H9 (cell line): ENCODE measurements around the gene SPINK7. TPM values are rescaled to one million over a fixed set of nuclear protein-coding genes. Genes with fewer than 3 reads are reported as not detected.

Experiments used
- DNase-seq: peaks from one replicate; pipeline ENCODE4 v3.0.0-alpha.2; 2017
- H2AFZ ChIP-seq: one replicate; pipeline ENCODE4 v1.6.1; 2013; ENCODE audit warnings: mild to moderate bottlenecking, low read length, control low read depth, moderate library complexity
- H2AK5ac ChIP-seq: 2 replicates; pipeline ENCODE4 v1.6.1; 2013; ENCODE audit warnings: low read length, control low read depth, mixed read lengths; ENCODE audit not compliant: insufficient read length
- H2BK120ac ChIP-seq: one replicate; pipeline ENCODE4 v1.6.1; 2013; ENCODE audit warnings: low read depth, mild to moderate bottlenecking, low read length, control low read depth, inconsistent platforms; ENCODE audit not compliant: poor library complexity, severe bottlenecking
- H2BK12ac ChIP-seq: 2 replicates; pipeline ENCODE4 v1.6.1; 2013; ENCODE audit warnings: low read length, control low read depth, mixed read lengths, low read depth; ENCODE audit not compliant: insufficient read length
- H2BK15ac ChIP-seq: 2 replicates; pipeline ENCODE4 v1.6.1; 2013; ENCODE audit warnings: low read depth, low read length, control low read depth
- H2BK20ac ChIP-seq: one replicate; pipeline ENCODE4 v1.6.1; 2013; ENCODE audit warnings: low read depth, mild to moderate bottlenecking, low read length, control low read depth, inconsistent platforms; ENCODE audit not compliant: poor library complexity, severe bottlenecking
- H2BK5ac ChIP-seq: 2 replicates; pipeline ENCODE4 v1.6.1; 2013; ENCODE audit warnings: low read length, control low read depth, mixed read lengths; ENCODE audit not compliant: insufficient read length
- H3K14ac ChIP-seq: 2 replicates; pipeline ENCODE4 v1.6.1; 2013; ENCODE audit warnings: low read length, control low read depth; ENCODE audit not compliant: insufficient read depth
- H3K18ac ChIP-seq: 2 replicates; pipeline ENCODE4 v1.6.1; 2013; ENCODE audit warnings: low read depth, mild to moderate bottlenecking, mixed read lengths, low read length, control low read depth; ENCODE audit not compliant: insufficient read length
- H3K23ac ChIP-seq: 2 replicates; pipeline ENCODE4 v1.6.1; 2013; ENCODE audit warnings: low read length, control low read depth, mixed read lengths, low read depth; ENCODE audit not compliant: insufficient read length
- H3K23me2 ChIP-seq: 2 replicates; pipeline ENCODE4 v1.6.1; 2013; ENCODE audit warnings: low read depth, mild to moderate bottlenecking, mixed read lengths, low read length, control low read depth; ENCODE audit not compliant: insufficient read length, poor library complexity, severe bottlenecking
- H3K27ac ChIP-seq: 2 replicates; pipeline ENCODE4 v1.5.1; 2013; ENCODE audit warnings: low read length, control low read depth, mixed read lengths, low read depth; ENCODE audit not compliant: insufficient read length
- H3K27me3 ChIP-seq: 2 replicates; pipeline ENCODE4 v1.6.1; 2013; ENCODE audit warnings: low read length, control low read depth, inconsistent platforms; ENCODE audit not compliant: insufficient read depth
- H3K4ac ChIP-seq: 2 replicates; pipeline ENCODE4 v1.6.1; 2013; ENCODE audit warnings: low read depth, mild to moderate bottlenecking, control low read depth, inconsistent platforms, low read length, moderate library complexity
- H3K4me1 ChIP-seq: 2 replicates; pipeline ENCODE4 v1.6.1; 2013; ENCODE audit warnings: low read length, control low read depth, inconsistent platforms; ENCODE audit not compliant: insufficient read depth
- H3K4me2 ChIP-seq: 2 replicates; pipeline ENCODE4 v1.6.1; 2013; ENCODE audit warnings: low read length, control low read depth, mixed read lengths; ENCODE audit not compliant: insufficient read length, insufficient read depth
- H3K56ac ChIP-seq: 2 replicates; pipeline ENCODE4 v1.6.1; 2013; ENCODE audit warnings: low read depth, mild to moderate bottlenecking, mixed read lengths, low read length, control low read depth; ENCODE audit not compliant: insufficient read length
- H3K79me1 ChIP-seq: 2 replicates; pipeline ENCODE4 v1.6.1; 2013; ENCODE audit warnings: low read depth, mild to moderate bottlenecking, moderate library complexity, low read length, control low read depth, inconsistent platforms; ENCODE audit not compliant: insufficient read depth, poor library complexity, severe bottlenecking
- H3K79me2 ChIP-seq: 2 replicates; pipeline ENCODE4 v1.6.1; 2013; ENCODE audit warnings: low read length, control low read depth, inconsistent platforms; ENCODE audit not compliant: insufficient read depth
- H3K9ac ChIP-seq: 2 replicates; pipeline ENCODE4 v1.6.1; 2013; ENCODE audit warnings: low read length, control low read depth, mixed read lengths; ENCODE audit not compliant: insufficient read length; ENCODE audit errors: extremely low read depth
- H3K9me3 ChIP-seq: one replicate; pipeline ENCODE4 v1.6.1; 2013; ENCODE audit warnings: low read depth, low read length, inconsistent platforms; ENCODE audit not compliant: control insufficient read depth
- H3T11ph ChIP-seq: one replicate; pipeline ENCODE4 v1.6.1; 2013; ENCODE audit warnings: mild to moderate bottlenecking, low read length, control low read depth, inconsistent platforms
- H4K20me1 ChIP-seq: one replicate; pipeline ENCODE4 v1.6.1; 2013; ENCODE audit not compliant: control insufficient read depth, insufficient read length, insufficient read depth
- H4K5ac ChIP-seq: 2 replicates; pipeline ENCODE4 v1.6.1; 2013; ENCODE audit warnings: low read depth, mild to moderate bottlenecking, mixed read lengths, low read length, control low read depth; ENCODE audit not compliant: insufficient read length
- H4K8ac ChIP-seq: replicated peaks from 2 replicates; pipeline ENCODE4 v1.6.1; 2013; ENCODE audit warnings: low read length, control low read depth, mixed read lengths, low read depth; ENCODE audit not compliant: insufficient read length
- H4K91ac ChIP-seq: 2 replicates; pipeline ENCODE4 v1.6.1; 2013; ENCODE audit warnings: low read depth, mild to moderate bottlenecking, moderate library complexity, mixed read lengths, low read length, control low read depth; ENCODE audit not compliant: insufficient read length
- H3K27ac Mint-ChIP-seq, 3 experiments: 2 replicates in 2 of 3; 3 replicates in 1 of 3; pipeline ENCODE4 v1.8.0; 2020 to 2021; ENCODE audit warnings: mixed read lengths in 3 of 3, mild to moderate bottlenecking in 1 of 3, moderate library complexity in 1 of 3
- H3K27me3 Mint-ChIP-seq: 2 replicates; pipeline ENCODE4 v1.8.0; 2021; ENCODE audit warnings: low read depth, mild to moderate bottlenecking, moderate library complexity, mixed read lengths
- H3K36me3 Mint-ChIP-seq, 3 experiments: 2 replicates in 2 of 3; 3 replicates in 1 of 3; pipeline ENCODE4 v1.8.0; 2020 to 2021; ENCODE audit warnings: low read depth in 3 of 3, mixed read lengths in 3 of 3; ENCODE audit not compliant: insufficient read depth in 1 of 3
- H3K4me1 Mint-ChIP-seq, 2 experiments: 2 replicates each; pipeline ENCODE4 v1.8.0; 2020; ENCODE audit warnings: mixed read lengths in 2 of 2
- H3K4me3 Mint-ChIP-seq, 2 experiments: 2 replicates in 1 of 2; 3 replicates in 1 of 2; pipeline ENCODE4 v1.8.0; 2020 to 2021; ENCODE audit warnings: mild to moderate bottlenecking in 2 of 2, mixed read lengths in 2 of 2, moderate library complexity in 1 of 2
- H3K9me3 Mint-ChIP-seq, 2 experiments: 2 replicates in 1 of 2; 3 replicates in 1 of 2; pipeline ENCODE4 v1.8.0; 2020; ENCODE audit warnings: mild to moderate bottlenecking in 2 of 2, mixed read lengths in 2 of 2, moderate library complexity in 1 of 2
- WGBS: extraction: QIAGEN DNeasy Blood & Tissue Kit; methylation state at CpG from one replicate; pipeline ENCODE4 v1.1.7; 2013; ENCODE audit warnings: missing lambda C conversion rate, low lambda C conversion rate, mixed read lengths; ENCODE audit not compliant: insufficient read length; ENCODE audit errors: extremely low coverage; 5-methylcytosine and 5-hydroxymethylcytosine counted together
- total RNA-seq: library from RNA; stranded (reverse); gene quantifications from 2 replicates; pipeline ENCODE4 v1.2.1, GENCODE V29; 2021
- TF ChIP-seq, protein P1 (sequence below): fragments of 200-600 bp; sonication (generic); conservative IDR thresholded peaks from 3 replicates; pipeline ENCODE4 v1.8.0; 2021; ENCODE audit warnings: antibody characterized with exemption, mild to moderate bottlenecking

SPINK7 gene
- total RNA-seq, 1 experiment from 2014 or later, result not detected

DNA sequence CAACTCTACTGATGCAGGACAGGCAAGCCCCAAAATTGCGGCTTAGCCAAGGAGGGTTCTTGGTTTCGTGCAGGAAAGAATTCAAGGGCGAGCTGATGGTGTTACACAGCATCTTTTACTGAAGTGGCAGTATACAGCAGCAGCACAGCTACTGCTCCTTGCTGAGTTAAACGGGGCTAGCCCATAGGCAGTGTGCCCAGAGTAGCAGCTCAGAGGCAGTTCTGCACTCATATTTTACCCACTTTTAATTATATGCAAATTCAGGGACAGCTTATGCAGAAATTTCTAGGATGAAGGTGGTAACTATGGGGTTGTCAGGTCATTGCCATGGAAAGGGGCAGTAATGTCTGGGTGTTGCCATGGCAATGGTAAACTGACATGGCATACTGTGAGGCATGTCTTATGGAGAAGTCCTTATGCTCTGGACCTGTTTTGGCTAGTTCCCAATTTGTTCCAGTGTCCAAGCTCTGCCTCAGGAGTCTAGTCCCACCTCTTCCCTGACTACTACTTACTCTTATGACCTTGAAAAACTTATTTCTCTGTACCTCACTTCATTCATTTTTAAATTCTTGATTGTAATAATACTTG lies 21.1 kb downstream of the SPINK7 start:
- Histone ChIP-seq H2BK15ac (no peak overlapping the region), H2AFZ (no peak overlapping the region), H3K4me2 (no peak overlapping the region), H2BK12ac (no peak overlapping the region), H3K56ac (no peak overlapping the region), H3K4me1 (no peaks in the 10 kb centered on the region), H3K27me3 (no peaks in the 10 kb centered on the region), H3K23me2 (no peaks in the 10 kb centered on the region), H3K23ac (no peak overlapping the region), H3K9me3 (no peaks in the 10 kb centered on the region), H3K9ac (no peak overlapping the region), H3K79me1 (no peaks in the 10 kb centered on the region), H3K14ac (no peak overlapping the region), H3K79me2 (no peaks in the 10 kb centered on the region), H4K91ac (no peak overlapping the region), H4K8ac (no peak overlapping the region), H3K27ac (no peak overlapping the region), H3K18ac (no peak overlapping the region), H3T11ph (no peak overlapping the region), H2BK20ac (no peak overlapping the region), H2BK5ac (no peak overlapping the region), H4K5ac (no peak overlapping the region), H2AK5ac (no peak overlapping the region), H2BK120ac (no peak overlapping the region), H3K4ac (no peak overlapping the region), H4K20me1 (no peaks in the 10 kb centered on the region)
- WGBS, result no CpG with 5 or more reads among the region's 4 CpGs
- peaks cover 12 to 16% of the 10 kb centered on the region in 2 experiments for H3K9me3 Mint-ChIP-seq
- no peaks in the 10 kb centered on the region for H3K4me1 Mint-ChIP-seq
- TF ChIP-seq, protein P1, sequence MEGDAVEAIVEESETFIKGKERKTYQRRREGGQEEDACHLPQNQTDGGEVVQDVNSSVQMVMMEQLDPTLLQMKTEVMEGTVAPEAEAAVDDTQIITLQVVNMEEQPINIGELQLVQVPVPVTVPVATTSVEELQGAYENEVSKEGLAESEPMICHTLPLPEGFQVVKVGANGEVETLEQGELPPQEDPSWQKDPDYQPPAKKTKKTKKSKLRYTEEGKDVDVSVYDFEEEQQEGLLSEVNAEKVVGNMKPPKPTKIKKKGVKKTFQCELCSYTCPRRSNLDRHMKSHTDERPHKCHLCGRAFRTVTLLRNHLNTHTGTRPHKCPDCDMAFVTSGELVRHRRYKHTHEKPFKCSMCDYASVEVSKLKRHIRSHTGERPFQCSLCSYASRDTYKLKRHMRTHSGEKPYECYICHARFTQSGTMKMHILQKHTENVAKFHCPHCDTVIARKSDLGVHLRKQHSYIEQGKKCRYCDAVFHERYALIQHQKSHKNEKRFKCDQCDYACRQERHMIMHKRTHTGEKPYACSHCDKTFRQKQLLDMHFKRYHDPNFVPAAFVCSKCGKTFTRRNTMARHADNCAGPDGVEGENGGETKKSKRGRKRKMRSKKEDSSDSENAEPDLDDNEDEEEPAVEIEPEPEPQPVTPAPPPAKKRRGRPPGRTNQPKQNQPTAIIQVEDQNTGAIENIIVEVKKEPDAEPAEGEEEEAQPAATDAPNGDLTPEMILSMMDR, result no peak
- peaks cover 0 to 10% (median 0%) of the 10 kb centered on the region in 3 experiments; a peak in 3 of 7 replicates for H3K36me3 Mint-ChIP-seq
- DNase-seq, result no peak
- no peak overlapping the region for H3K4me3 Mint-ChIP-seq
- peaks cover 13% of the 10 kb centered on the region for H3K27me3 Mint-ChIP-seq
- H3K27ac Mint-ChIP-seq, result no peak overlapping the region
